Measurements from ENCODE around the gene CDT1. TPM values are rescaled to one million over a fixed set of nuclear protein-coding genes. Genes with fewer than 3 reads are reported as not detected.
"Not testable (repeated sequence)": the region's sequence is repeated elsewhere in the genome, so short reads cannot be mapped to it uniquely, and the experiment has no call there.

CDT1 gene
- total RNA-seq, 1 donor from 2014 or later = 1.1 TPM

DNA sequence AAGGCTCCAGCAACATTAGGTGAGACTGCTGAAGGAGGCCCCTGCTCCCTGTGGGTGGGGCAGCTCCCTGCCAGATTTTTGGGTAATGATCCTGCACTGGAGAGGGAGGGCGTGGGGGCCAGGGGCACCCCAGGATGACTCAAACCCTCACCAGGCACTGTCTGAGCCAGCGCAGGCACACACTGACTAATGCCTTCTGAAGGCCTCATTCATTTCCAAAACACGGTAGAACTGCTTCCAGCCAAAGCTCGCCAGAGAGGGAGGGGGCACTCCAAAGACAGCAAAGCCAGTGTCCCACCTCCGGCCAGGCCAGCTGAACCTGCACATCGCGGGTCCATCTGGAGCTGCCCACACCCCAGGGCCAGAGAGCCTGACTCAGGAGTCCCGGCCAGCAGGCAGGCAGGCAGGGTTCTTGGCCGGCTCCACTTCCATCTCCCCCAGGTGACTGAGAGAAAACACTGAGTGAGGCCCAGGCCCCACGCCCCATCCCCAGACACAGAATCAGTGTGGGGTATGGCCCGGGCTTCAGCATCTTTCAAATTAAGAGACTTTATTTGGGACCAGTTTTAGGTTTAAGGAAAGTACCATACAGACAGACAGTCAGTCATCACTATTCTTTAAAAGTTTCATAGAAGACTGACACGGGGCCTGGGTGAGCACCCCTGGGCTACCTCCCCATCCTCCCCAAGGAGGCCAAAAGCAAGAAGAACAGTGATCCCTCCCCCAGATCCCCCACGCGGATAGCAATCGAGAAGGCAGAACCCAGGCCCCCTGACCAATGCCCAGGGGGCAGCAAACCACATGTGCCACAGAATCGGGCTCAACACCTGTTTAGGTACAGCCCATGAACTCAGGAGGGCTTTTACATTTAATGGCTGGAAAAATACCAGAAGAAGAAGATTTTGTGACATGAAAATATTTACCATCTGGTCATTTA lies 20.9 kb upstream of the CDT1 start:
- peak; percentile 56 for DNase-seq (ENCODE audit: low read depth)

- peak; percentile 24 for DNase-seq (ENCODE audit: low read depth)
Observed at GRCh38 chr16:88783391-88784073, 20.1 kb upstream of the CDT1 start.

- DNase-seq (ENCODE audit: low read depth) = peak; percentile 42
Observed at GRCh38 chr16:88784074-88784855, 19.3 kb upstream of the CDT1 start.

GRCh38 chr16:88784856-88785105 lies 18.8 kb upstream of the CDT1 start:
- DNase-seq (ENCODE audit: low read depth) = no peak

- DNase-seq (ENCODE audit: low read depth) = no peak
Observed at GRCh38 chr16:88785106-88785924, 18.3 kb upstream of the CDT1 start, which contains the start of gene PIEZO1. TSS of gene PIEZO1 (minus strand) at chr16:88785220. CDS start at chr16:88784964, 256 bp downstream.

- no peak for DNase-seq (ENCODE audit: low read depth)
Observed at GRCh38 chr16:88787579-88788314, 15.8 kb upstream of the CDT1 start.

- DNase-seq (ENCODE audit: low read depth) = not testable (repeated sequence)
Observed at GRCh38 chr16:88788749-88789148, 14.8 kb upstream of the CDT1 start.

- DNase-seq (ENCODE audit: low read depth) = no peak
Observed at GRCh38 chr16:88789594-88789993, 14.0 kb upstream of the CDT1 start.

GRCh38 chr16:88790312-88791211 lies 13.0 kb upstream of the CDT1 start:
- DNase-seq (ENCODE audit: low read depth) = no peak

- no peak for DNase-seq (ENCODE audit: low read depth)
Observed at GRCh38 chr16:88792078-88792550, 11.5 kb upstream of the CDT1 start.

DNA sequence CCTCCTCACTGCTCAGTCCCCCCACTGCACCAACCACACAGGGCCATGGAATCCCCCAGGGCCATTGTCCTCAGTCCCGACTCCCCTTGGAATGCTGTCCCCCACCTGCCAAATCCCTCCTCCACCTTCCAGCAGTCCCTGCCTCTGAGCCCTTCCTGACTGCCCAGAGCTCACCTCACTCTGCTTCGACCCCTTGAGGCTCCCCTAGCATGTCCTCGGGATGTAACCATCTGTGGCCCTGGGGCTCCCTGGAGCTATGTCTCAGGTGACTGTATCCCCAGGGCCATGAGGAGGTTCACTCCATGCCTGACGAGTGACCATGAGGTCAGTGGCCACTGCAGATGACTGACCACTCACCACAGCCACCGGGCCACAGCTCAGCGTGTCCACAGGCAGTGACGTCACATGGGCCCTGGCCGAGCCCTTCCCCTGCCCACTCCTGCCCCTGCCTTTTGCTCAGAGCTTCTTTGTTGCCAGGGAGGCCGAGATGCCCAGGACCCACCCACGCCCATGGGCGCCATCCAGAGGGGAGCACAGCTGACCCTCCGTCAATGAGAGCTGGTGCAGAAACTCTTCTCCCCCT lies 10.8 kb upstream of the CDT1 start:
- no peak for DNase-seq (ENCODE audit: low read depth)

- DNase-seq (ENCODE audit: low read depth) = no peak
Observed at GRCh38 chr16:88793251-88793954, 10.2 kb upstream of the CDT1 start.

DNA sequence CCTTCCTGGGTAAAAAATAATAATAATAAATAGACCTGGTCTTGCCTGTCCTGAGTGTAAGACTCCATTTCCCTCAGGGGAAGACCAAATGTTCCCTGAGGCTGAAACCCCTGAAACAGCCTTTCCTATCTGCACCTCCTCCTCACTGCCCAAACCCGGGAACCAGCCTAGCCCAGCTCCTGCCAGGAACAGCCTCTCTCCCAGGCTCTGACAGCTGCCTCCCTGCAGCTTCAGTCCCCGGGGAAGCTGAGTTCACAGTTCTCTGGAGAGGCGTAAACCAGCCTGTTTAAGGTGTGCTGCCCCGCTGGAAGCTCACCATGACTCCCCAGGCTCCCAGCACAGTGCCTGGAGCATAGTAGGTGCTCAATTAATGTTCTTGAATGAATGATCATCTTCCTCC lies 7.3 kb upstream of the CDT1 start:
- no peak for DNase-seq (ENCODE audit: low read depth)

DNA sequence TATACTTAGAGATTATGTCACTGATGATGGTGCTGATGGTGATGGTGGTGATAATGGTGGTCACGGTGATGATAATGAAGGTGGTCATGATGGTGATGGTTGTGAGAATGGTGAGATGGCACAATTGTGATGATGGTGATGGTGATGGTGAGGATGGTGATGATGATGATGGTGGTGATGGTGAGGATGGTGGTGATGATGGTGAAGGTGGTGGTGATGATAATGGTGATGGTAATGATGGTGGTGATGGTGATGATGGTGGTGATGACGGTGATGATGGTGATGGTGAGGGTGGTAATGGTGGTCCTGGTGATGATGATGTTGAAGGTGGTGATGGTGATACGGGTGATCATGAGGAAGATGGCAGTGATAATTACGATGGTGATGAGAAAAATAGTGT lies 5.5 kb upstream of the CDT1 start:
- no peak for DNase-seq (ENCODE audit: low read depth)

DNA sequence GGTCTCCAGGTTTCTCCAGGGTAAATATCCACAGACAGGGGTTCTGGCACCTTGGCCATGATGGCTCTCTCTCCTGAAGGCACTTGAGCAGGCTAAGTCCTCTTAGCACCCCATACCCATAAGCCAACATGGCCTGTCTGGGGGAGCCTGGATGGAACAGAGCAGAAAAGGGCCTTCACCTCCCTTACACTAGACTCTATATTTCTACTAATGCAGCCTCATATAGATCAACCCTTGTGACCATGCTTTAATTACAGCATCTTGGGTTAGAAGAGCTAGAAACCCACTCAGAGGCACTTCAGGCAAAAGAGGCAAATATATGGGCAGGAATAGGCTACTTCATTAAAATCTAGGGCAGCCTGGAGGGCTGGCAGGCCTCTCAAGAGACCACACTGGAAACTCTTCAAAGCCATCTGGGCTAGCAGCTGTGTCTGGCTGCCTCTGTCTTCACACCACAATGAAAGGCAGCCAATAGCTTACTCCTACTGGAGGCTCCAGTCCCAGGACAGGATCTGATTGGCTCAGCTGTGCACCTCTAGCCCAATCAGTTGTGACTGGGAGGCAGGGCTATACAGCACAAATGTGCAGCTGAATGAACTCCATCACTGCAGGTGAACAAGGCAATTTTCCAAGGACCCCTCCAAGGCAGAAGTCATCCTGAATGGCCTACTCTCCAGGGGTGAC lies 4.7 kb upstream of the CDT1 start:
- DNase-seq (ENCODE audit: low read depth) = no peak

GRCh38 chr16:88799569-88800276 lies 3.9 kb upstream of the CDT1 start:
- no peak for DNase-seq (ENCODE audit: low read depth)

GRCh38 chr16:88800277-88800592 lies 3.4 kb upstream of the CDT1 start:
- no peak for DNase-seq (ENCODE audit: low read depth)

GRCh38 chr16:88804173-88804551 lies 573 bp downstream of the CDT1 start:
- DNase-seq (ENCODE audit: low read depth) = no peak
